Esophagus (tissue), 2 donors: ENCODE data around the gene FRMD6. TPM values are rescaled to one million over a fixed set of nuclear protein-coding genes. Genes with fewer than 3 reads are reported as not detected.
"Not testable (repeated sequence)": the region's sequence is repeated elsewhere in the genome, so short reads cannot be mapped to it uniquely, and the experiment has no call there.

Source experiments
- H3K27ac ChIP-seq, 2 donors: one replicate each; pipeline ENCODE4 v1.5.1; 2013; ENCODE audit warnings: low read depth in 2 of 2, mild to moderate bottlenecking in 2 of 2, inconsistent platforms in 1 of 2, low read length in 1 of 2, moderate library complexity in 1 of 2
- H3K27me3 ChIP-seq, 2 donors: one replicate each; pipeline ENCODE4 v1.6.1; 2013; ENCODE audit warnings: low read length in 2 of 2, control low read depth in 1 of 2, mild to moderate bottlenecking in 1 of 2; ENCODE audit not compliant: insufficient read depth in 2 of 2, control insufficient read depth in 1 of 2
- H3K36me3 ChIP-seq, 2 donors: one replicate each; pipeline ENCODE4 v1.6.1; 2013; ENCODE audit warnings: low read length in 1 of 2; ENCODE audit not compliant: control insufficient read depth in 2 of 2, insufficient read depth in 2 of 2
- H3K4me1 ChIP-seq, 2 donors: one replicate each; pipeline ENCODE4 v1.6.1; 2013; ENCODE audit warnings: low read length in 1 of 2; ENCODE audit not compliant: control insufficient read depth in 2 of 2, insufficient read depth in 2 of 2
- H3K4me3 ChIP-seq, 2 donors: one replicate each; pipeline ENCODE4 v1.5.1; 2013; ENCODE audit warnings: low read length in 2 of 2, mild to moderate bottlenecking in 2 of 2, low read depth in 1 of 2, moderate library complexity in 1 of 2
- H3K9me3 ChIP-seq, 2 donors: one replicate each; pipeline ENCODE4 v1.6.1; 2013; ENCODE audit warnings: mild to moderate bottlenecking in 2 of 2, low read depth in 1 of 2, low read length in 1 of 2, moderate library complexity in 1 of 2; ENCODE audit not compliant: control insufficient read depth in 2 of 2, insufficient read depth in 1 of 2
- WGBS, 2 donors: extraction: QIAGEN DNeasy Blood & Tissue Kit; methylation state at CpG; one replicate each; pipeline ENCODE4 v1.1.7; 2013; 5-methylcytosine and 5-hydroxymethylcytosine counted together
- polyA plus RNA-seq, 2 donors: library from polyadenylated mRNA; stranded (reverse); fragments of 200-250 nt; gene quantifications; one replicate each; pipeline ENCODE4 v1.2.3, GENCODE V29; 2013
- donor health status: healthy with polysubstance abuse.
- donor health status: Bipolar disorder and iron deficiency.

Gene FRMD6
- polyA plus RNA-seq, 2 donors = 26.2 to 36.3 TPM

DNA sequence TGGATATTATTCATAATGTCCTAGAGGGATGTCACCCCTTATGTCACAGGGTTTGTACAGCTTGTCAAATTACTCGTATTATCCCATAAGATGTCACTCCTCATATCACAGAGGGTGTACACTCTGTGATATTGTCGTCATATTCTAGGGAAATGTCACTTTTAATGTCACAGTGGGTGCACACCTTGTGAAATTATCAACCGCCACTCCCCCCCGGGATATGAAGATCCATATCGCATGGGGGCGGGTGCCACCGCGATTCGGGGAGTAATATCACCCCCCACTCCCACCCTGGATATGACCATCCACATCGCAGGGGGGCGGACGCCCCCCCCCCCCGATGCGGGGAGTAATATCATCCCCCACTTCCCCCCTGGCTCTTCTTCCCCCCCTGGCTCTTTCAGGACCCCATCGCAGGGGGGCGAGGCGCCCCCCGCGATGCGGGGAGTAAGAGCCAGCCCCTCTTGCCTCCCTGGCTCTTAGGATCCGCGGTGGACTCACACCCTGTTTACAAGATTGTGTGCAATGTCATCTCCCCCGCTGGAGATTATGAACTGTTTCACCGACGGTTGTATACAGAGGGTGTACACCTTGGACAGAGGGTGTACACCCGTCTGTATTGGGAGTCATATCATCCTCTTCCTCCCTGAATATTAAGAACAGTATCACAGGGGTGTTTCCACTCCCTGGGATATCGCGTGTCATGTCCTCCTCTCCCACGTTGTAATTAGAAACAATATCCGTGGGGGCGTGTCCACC is 92.8 kb downstream of the FRMD6 start:
- Histone ChIP-seq H3K9me3 (no peaks in the 10 kb centered on the region), H3K27ac (no peak overlapping the region), H3K4me3 (no peak overlapping the region), H3K27me3 (no peaks in the 10 kb centered on the region), H3K4me1 (no peaks in the 10 kb centered on the region), H3K36me3 (no peaks in the 10 kb centered on the region)
- WGBS, 2 donors = 86% methylated on average over 30 to 31 of the region's 31 CpGs

DNA sequence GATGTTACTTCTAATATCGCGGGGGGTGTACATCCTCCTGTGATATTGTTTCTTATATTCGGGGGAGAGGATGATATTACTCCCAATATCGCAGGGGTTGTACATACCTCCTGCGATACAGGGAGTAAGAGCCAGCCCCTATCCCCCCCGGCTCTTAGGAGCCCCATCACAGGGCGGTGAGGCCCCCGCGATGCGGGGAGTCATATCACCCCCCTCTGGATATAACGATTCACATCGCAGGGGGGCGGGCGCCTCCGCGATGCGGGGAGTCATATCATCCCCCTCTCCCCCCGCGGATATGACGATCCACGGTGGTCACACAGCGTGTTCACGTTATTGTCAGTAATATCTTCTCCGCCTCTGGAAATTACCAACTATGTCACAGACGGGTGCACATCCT is 95.1 kb downstream of the FRMD6 start:
- not testable (repeated sequence) for H3K4me3 ChIP-seq, H3K4me1 ChIP-seq, H3K36me3 ChIP-seq, H3K27me3 ChIP-seq, H3K9me3 ChIP-seq, H3K27ac ChIP-seq
- WGBS, 2 donors = 86 to 88% methylated on average over 25 of the region's 25 CpGs

DNA sequence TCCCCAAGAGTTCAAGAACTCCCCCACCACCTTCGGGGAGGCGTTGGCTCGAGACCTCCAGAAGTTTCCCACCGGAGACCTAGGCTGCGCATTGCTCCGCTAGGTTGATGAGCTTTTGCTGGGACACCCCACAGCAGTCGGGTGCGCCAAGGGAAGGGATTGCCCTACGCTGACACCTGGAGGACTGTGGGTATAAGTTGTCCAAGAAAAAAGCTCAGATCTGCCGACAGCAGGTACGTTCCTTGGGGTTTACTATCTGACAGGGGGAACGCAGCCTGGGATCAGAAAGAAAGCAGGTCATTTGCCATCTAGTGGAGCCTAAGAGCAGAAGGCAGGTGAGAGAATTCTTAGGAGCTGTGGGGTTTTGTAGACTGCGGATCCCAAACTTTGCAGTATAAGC is 98.8 kb downstream of the FRMD6 start:
- 79 to 84% methylated on average over 13 of the region's 13 CpGs for WGBS, 2 donors
- Histone ChIP-seq H3K36me3 (no peaks in the 10 kb centered on the region), H3K27ac (no peak overlapping the region)

DNA sequence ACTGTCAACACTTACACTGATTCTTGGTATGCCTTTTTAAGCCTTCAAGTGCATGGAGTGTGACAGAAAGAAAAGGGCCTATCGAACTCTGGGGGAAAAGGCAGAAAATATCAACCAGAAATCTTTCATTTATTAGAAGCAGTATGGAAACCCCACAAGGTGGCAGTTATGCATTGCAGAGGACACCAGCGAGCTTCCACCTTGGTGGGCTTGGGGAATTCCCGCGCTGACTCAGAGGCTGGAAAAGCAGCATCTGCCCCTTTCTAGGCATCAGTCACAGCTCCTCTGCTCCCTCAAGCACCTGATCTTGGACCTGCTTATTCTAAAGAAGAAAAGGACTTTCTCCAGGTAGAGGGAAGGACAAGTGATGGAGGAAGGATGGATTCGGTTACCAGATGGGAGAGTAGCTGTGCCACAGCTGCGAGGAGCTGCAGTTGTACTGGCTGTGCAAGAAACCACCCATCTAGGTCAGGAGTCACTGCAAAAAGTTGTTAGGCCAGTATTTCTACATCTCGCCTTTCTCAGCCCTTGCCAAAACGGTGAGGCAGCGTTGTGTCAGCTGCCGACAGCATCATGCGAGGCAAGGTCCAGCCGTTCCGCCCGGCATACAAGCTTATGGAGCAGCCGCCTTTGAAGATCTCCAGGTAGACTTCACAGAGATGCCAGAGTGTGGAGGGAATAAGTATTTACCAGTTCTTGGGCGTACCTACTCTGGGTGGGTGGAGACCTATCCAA is 100.1 kb downstream of the FRMD6 start:
- H3K27me3 ChIP-seq, H3K4me3 ChIP-seq, H3K27ac ChIP-seq, H3K9me3 ChIP-seq, H3K4me1 ChIP-seq, H3K36me3 ChIP-seq: not testable (repeated sequence)
- 60% methylated on average over 16 of the region's 16 CpGs for WGBS, 2 donors

More for the DNA sequence above, 98.8 kb downstream of the FRMD6 start:
- H3K27me3 ChIP-seq = no peaks in the 10 kb centered on the region
- H3K9me3 ChIP-seq = no peaks in the 10 kb centered on the region
- H3K4me3 ChIP-seq = no peak overlapping the region
- H3K4me1 ChIP-seq = peaks cover 0 to 3% of the 10 kb centered on the region in 2 donors

DNA sequence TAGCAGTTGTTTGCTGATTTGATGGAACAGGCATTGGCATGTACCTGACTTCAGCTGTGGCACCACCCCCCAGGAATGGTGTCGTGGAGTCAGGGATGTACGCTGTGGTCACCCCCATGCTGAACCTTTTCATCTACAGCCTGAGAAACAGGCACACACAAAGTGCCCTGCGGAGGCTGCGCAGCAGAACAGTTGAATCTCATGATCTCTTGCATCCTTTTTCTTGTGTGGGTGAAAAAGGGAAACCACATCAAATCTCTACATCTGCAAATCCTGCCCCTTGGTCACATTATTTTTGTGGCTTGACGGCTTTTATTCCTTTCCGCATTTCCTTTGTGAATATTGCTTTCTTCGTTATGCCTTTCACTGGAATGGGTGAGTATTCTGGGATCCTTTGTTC is 106.0 kb downstream of the FRMD6 start:
- H3K4me3 ChIP-seq, H3K9me3 ChIP-seq, H3K36me3 ChIP-seq, H3K27ac ChIP-seq, H3K27me3 ChIP-seq, H3K4me1 ChIP-seq: not testable (repeated sequence)
- WGBS, 2 donors = 62 to 69% methylated on average over 7 of the region's 7 CpGs

DNA sequence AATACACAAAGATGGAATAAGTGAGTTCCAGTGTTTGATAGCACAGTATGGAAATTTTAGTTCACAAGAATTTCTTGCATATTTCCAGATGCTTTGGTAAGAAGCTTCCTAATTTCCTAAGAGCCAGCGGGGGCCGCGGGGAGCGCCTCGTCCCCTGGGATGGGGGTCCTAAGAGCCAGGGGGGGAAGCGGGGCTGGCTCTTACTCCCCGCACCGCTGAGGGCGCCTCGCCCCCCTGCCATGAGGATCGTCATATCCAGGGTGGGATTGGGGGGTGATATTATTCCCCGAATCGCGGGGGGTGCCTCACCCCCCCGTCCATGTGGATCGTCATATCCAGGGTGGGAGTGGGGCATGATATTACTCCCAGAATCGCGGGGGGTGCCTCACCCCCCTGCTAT is 108.2 kb downstream of the FRMD6 start:
- Histone ChIP-seq H3K36me3 (no peaks in the 10 kb centered on the region), H3K4me3 (no peak overlapping the region), H3K9me3 (no peaks in the 10 kb centered on the region), H3K4me1 (no peaks in the 10 kb centered on the region), H3K27ac (no peak overlapping the region), H3K27me3 (no peaks in the 10 kb centered on the region)
- 92 to 94% methylated on average over 18 of the region's 18 CpGs for WGBS, 2 donors

DNA sequence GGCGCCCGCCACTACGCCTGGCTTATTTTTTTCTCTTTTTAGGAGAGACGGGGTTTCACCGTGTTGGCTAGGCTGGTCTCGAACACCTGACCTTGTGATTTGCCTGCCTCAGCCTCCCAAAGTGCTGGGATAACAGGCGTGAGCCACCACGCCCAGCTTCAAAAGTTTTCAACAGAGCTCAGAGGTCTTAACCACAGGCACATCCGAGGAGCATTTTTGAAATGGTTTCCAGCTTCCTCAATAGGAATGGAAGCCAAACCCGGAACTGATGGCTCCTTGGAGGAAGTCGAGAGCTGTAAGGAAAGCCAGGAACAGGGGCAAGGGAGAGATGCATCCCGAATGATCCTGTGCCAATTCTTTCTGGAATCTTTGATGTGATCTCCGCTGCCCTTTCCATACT is 114.0 kb downstream of the FRMD6 start:
- not testable (repeated sequence) for H3K4me3 ChIP-seq, H3K36me3 ChIP-seq, H3K4me1 ChIP-seq, H3K27me3 ChIP-seq, H3K27ac ChIP-seq, H3K9me3 ChIP-seq
- WGBS, 2 donors = 90% methylated on average over 13 of the region's 13 CpGs

DNA sequence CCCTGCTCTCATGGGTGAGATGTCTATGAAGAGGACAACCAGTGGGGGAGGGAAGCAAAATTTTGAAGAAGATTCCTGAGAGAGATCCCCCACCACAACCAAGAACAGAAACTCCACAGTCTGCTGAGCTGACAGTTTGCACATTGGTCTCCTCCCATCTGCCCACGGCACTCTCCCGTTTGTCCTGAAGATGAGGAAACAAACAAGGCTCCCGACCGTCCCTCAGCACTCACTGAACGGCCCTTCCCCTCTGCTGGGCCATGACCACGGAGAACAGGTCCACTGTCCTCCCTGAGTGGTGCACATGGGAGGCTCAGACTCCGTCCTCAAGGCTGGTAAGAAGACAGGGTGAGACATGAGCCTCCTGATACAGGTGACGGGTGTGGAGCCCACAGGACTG is 114.9 kb downstream of the FRMD6 start:
- not testable (repeated sequence) for H3K27ac ChIP-seq, H3K27me3 ChIP-seq, H3K36me3 ChIP-seq, H3K4me1 ChIP-seq, H3K9me3 ChIP-seq, H3K4me3 ChIP-seq
- 53 to 57% methylated on average over 8 of the region's 8 CpGs for WGBS, 2 donors

DNA sequence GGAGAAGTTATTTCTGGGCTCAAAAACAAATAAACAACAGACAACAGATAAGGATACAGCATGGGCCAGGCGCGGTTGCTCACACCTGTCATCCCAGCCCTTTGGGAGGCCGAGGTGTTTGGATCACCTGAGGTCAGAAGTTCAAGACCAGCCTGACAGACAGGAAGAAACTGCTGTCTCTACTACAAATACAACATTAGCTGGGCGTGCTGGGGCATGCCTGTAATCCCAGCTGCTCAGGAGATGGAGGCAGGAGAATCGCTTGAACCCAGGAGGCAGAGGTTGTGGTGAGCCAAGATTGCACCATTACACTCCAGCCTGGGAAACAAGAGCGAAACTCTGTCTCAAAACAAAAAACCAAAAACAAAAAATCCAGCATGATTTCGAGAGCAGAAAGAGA is 117.6 kb downstream of the FRMD6 start:
- H3K27ac ChIP-seq, H3K4me3 ChIP-seq, H3K4me1 ChIP-seq, H3K36me3 ChIP-seq, H3K27me3 ChIP-seq, H3K9me3 ChIP-seq: not testable (repeated sequence)
- 63 to 70% methylated on average over 7 of the region's 7 CpGs for WGBS, 2 donors

DNA sequence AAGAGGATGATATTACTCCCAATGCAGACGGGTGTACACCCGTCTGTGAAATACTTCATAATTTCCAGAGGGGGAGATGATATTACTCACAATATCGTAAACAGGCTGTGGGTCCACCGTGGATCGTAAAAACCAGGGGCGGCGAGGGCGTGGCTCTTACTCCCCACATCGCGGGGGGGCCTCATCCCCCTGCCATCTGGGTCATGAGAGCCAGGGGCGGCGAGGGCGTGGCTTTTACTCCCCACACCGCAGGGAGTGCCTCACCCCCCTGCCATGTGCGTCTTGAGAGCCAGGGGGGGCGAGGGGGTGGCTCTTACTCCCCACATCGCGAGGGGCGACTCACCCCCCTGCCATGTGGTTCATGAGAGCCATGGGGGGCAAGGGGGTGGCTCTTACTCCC is 122.5 kb downstream of the FRMD6 start:
- H3K36me3 ChIP-seq = no peaks in the 10 kb centered on the region
- H3K4me1 ChIP-seq = no peaks in the 10 kb centered on the region
- 88% methylated on average over 19 of the region's 19 CpGs for whole genome bisulfite sequencing, 2 donors
- no peak overlapping the region for H3K27ac ChIP-seq
- no peak overlapping the region for H3K4me3 ChIP-seq
- H3K9me3 ChIP-seq = no peaks in the 10 kb centered on the region
- no peaks in the 10 kb centered on the region for H3K27me3 ChIP-seq
